ENCODE data around the gene CCDC13.

The CCDC13 gene

DNA sequence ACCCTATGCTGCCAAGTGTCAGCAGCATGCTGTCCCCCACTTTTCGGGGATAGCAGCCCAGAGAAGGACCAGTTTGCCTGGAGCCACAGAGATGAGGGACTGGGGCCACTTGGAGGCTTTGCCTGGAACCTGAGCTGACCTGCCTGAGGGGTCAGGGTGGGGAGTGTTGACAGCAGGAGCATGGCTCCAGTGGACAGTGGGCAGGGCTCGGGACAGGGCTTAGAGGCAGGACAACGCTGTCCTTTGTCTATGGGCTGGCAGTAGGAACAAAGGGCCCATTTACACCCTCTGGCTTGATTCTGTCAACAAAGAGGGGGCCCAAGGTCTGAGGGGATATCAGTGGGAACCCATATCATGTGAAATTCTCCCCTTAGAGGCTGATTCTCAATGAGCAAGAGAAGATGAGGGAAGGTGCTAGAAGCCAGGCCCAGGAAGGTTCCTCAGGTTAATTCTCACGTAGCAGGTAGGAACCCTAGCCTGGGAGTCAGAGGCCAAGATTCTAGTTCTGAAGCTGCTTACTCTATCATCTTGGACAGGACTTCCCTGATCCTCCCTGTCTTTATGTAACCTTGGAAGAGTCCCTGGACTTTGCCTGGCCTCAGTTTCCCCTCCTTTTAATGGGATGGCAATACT lies 40.7 kb downstream of the CCDC13 start:
- WGBS, result 66% methylated on average over 4 of the region's 4 CpGs
- H3K27me3 ChIP-seq (ENCODE audit: insufficient read depth, low read length), result 0 out of 2 replicates have a peak, but pooled peaks cover 2% of the 10 kb centered on the region
- no peak overlapping the region for H3K4me3 ChIP-seq (ENCODE audit: low read length)
- H3K36me3 ChIP-seq (ENCODE audit: insufficient read depth, low read length), result no peaks in the 10 kb centered on the region
- peaks cover 25% of the 10 kb centered on the region for H3K4me1 ChIP-seq (ENCODE audit: insufficient read depth, low read length)
- H3K9ac ChIP-seq (ENCODE audit: low read depth, low read length), result no peak overlapping the region
- H3K27ac ChIP-seq (ENCODE audit: low read depth, low read length), result no peak overlapping the region
- H3K9me3 ChIP-seq (ENCODE audit: insufficient read depth, low read depth, low read length), result no peaks in the 10 kb centered on the region

GRCh38 chr3:42731476-42732195 lies 41.4 kb downstream of the CCDC13 start:
- Histone ChIP-seq H3K27ac (ENCODE audit: low read depth, low read length) (no peak overlapping the region), H3K27me3 (ENCODE audit: insufficient read depth, low read length) (0 out of 2 replicates have a peak, but pooled peaks cover 2% of the 10 kb centered on the region), H3K4me3 (ENCODE audit: low read length) (no peak overlapping the region)

GRCh38 chr3:42730706-42731420 lies 42.2 kb downstream of the CCDC13 start:
- Histone ChIP-seq H3K27ac (ENCODE audit: low read depth, low read length) (no peak overlapping the region), H3K4me3 (ENCODE audit: low read length) (no peak overlapping the region), H3K9ac (ENCODE audit: low read depth, low read length) (no peak overlapping the region), H3K4me1 (ENCODE audit: insufficient read depth, low read length) (peaks cover 21% of the 10 kb centered on the region), H3K9me3 (ENCODE audit: insufficient read depth, low read depth, low read length) (no peaks in the 10 kb centered on the region), H3K36me3 (ENCODE audit: insufficient read depth, low read length) (no peaks in the 10 kb centered on the region), H3K27me3 (ENCODE audit: insufficient read depth, low read length) (0 out of 2 replicates have a peak, but pooled peaks cover 2% of the 10 kb centered on the region)
- WGBS, result 87% methylated on average over 3 of the region's 3 CpGs

More at GRCh38 chr3:42731476-42732195, 41.4 kb downstream of the CCDC13 start:
- H3K9ac ChIP-seq (ENCODE audit: low read depth, low read length), result no peak overlapping the region
- WGBS, result 89% methylated on average over 6 of the region's 6 CpGs
- no peaks in the 10 kb centered on the region for H3K9me3 ChIP-seq (ENCODE audit: insufficient read depth, low read depth, low read length)
- H3K36me3 ChIP-seq (ENCODE audit: insufficient read depth, low read length), result no peaks in the 10 kb centered on the region
- peaks cover 25% of the 10 kb centered on the region for H3K4me1 ChIP-seq (ENCODE audit: insufficient read depth, low read length)

DNA sequence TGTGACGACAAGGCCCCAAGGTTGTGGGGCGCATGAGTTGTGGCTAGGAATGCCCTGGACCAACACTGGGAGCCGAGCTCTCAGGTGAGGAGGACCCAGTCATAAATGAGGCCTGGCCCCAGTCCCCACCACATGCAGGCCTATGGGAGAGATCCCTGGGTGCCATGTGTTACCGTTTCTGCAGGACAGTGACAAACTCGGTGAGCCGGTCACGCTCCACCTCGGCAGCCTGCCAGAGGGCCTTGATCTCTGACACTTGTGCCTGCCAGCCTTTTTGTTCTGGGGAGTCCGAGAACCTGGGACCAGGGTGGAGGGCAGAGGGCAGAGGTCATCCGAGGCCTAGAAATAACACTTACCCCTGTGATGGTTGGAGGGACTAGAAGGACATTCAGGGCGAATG lies 42.8 kb downstream of the CCDC13 start:
- Histone ChIP-seq H3K4me3 (ENCODE audit: low read length) (no peak overlapping the region), H3K27me3 (ENCODE audit: insufficient read depth, low read length) (0 out of 2 replicates have a peak, but pooled peaks cover under 1% of the 10 kb centered on the region), H3K4me1 (ENCODE audit: insufficient read depth, low read length) (peaks cover 17% of the 10 kb centered on the region), H3K36me3 (ENCODE audit: insufficient read depth, low read length) (no peaks in the 10 kb centered on the region), H3K9me3 (ENCODE audit: insufficient read depth, low read depth, low read length) (no peaks in the 10 kb centered on the region), H3K9ac (ENCODE audit: low read depth, low read length) (no peak overlapping the region), H3K27ac (ENCODE audit: low read depth, low read length) (no peak overlapping the region)
- WGBS, result 85% methylated on average over 11 of the region's 11 CpGs

DNA sequence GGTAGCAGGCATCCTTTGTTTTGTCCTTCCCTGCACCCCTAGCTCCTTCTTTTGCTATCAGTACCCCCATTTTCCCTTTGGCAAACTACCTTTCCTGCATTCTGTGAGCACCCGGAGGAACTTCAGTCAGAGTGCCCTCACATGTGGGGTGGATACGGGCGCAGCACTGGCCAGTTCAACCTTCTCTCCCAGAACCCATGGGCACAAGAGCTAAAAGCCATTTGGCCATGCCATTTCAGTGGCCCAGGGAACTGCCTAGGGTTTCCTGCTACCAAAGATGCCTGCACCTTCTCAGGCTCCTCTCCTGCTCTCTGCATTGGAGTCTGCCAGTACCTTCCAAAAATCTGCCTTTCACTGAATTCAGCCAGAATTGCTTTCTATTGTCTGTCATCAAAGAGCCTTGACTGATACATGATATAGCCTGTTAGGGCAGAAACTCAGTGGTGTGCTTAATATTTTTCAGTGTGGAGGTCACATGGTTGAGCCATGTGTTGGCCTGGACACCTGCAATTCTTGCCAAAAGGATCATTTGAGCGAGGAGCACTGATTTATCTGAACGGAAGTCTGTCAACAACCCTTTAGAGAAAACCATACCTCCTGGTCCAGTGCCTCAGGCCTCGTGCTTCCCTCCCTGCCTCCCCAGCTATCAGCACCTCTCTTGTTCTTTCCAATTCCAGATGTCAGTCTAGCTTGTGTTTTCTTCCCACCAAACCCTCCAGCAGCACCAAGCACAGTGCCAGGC lies 43.5 kb downstream of the CCDC13 start:
- Histone ChIP-seq H3K9me3 (ENCODE audit: insufficient read depth, low read depth, low read length) (no peaks in the 10 kb centered on the region), H3K4me3 (ENCODE audit: low read length) (no peak overlapping the region), H3K27me3 (ENCODE audit: insufficient read depth, low read length) (no peaks in the 10 kb centered on the region), H3K27ac (ENCODE audit: low read depth, low read length) (no peak overlapping the region), H3K4me1 (ENCODE audit: insufficient read depth, low read length) (peaks cover 17% of the 10 kb centered on the region), H3K36me3 (ENCODE audit: insufficient read depth, low read length) (no peaks in the 10 kb centered on the region), H3K9ac (ENCODE audit: low read depth, low read length) (no peak overlapping the region)
- 91% methylated on average over 6 of the region's 6 CpGs for WGBS

DNA sequence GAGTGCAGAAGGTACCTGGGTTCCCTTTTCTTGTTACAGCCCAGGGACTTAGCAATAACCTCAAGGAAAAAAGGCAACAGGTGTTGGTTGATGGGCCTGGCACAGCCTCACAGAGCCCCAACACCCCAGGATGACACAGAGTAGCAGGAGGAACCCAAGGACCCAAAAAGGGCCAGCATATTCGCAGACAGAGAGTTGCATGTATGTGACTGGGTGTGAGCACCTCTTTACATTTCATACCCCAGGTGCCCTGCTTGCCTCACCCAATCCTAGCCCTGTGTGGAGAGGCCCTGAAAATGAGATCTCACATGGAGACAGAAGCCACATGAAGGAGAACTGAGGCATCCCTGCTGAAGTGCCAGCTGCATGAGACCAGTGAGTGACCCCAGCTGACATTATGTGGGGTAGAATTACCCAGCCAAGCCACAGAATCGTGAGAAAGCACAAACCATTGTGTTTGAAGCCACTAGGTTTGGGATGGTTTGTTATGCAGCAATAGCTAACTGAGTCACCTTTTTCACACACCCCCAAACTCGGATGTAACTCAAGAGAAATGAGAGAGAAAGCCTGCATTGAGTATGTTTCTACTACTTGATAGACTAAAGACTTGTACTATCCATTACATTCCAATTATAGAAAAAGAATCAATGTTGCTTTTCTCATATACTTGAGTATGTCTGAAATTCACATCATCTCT lies 44.2 kb downstream of the CCDC13 start:
- no peaks in the 10 kb centered on the region for H3K9me3 ChIP-seq (ENCODE audit: insufficient read depth, low read depth, low read length)
- H3K27ac ChIP-seq (ENCODE audit: low read depth, low read length), result no peak overlapping the region
- peaks cover 13% of the 10 kb centered on the region for H3K4me1 ChIP-seq (ENCODE audit: insufficient read depth, low read length)
- H3K27me3 ChIP-seq (ENCODE audit: insufficient read depth, low read length), result no peaks in the 10 kb centered on the region
- 83% methylated on average over 2 of the region's 3 CpGs for WGBS
- no peak overlapping the region for H3K4me3 ChIP-seq (ENCODE audit: low read length)
- no peak overlapping the region for H3K9ac ChIP-seq (ENCODE audit: low read depth, low read length)
- no peaks in the 10 kb centered on the region for H3K36me3 ChIP-seq (ENCODE audit: insufficient read depth, low read length)

GRCh38 chr3:42728056-42728455 lies 45.0 kb downstream of the CCDC13 start:
- H3K27ac ChIP-seq (ENCODE audit: low read depth, low read length), result no peak overlapping the region
- no peaks in the 10 kb centered on the region for H3K9me3 ChIP-seq (ENCODE audit: insufficient read depth, low read depth, low read length)
- 58% methylated on average over 3 of the region's 3 CpGs for WGBS
- no peak overlapping the region for H3K4me3 ChIP-seq (ENCODE audit: low read length)
- no peaks in the 10 kb centered on the region for H3K27me3 ChIP-seq (ENCODE audit: insufficient read depth, low read length)
- H3K4me1 ChIP-seq (ENCODE audit: insufficient read depth, low read length), result peaks cover 5% of the 10 kb centered on the region; the same call in 1 of the 2 replicates
- H3K36me3 ChIP-seq (ENCODE audit: insufficient read depth, low read length), result no peaks in the 10 kb centered on the region
- no peak overlapping the region for H3K9ac ChIP-seq (ENCODE audit: low read depth, low read length)

GRCh38 chr3:42725454-42725853 lies 47.6 kb downstream of the CCDC13 start:
- Histone ChIP-seq H3K36me3 (ENCODE audit: insufficient read depth, low read length) (no peaks in the 10 kb centered on the region), H3K9me3 (ENCODE audit: insufficient read depth, low read depth, low read length) (no peaks in the 10 kb centered on the region), H3K4me3 (ENCODE audit: low read length) (no peak overlapping the region), H3K4me1 (ENCODE audit: insufficient read depth, low read length) (no peaks in the 10 kb centered on the region), H3K27me3 (ENCODE audit: insufficient read depth, low read length) (no peaks in the 10 kb centered on the region), H3K9ac (ENCODE audit: low read depth, low read length) (no peak overlapping the region), H3K27ac (ENCODE audit: low read depth, low read length) (no peak overlapping the region)
- 91% methylated on average over 2 of the region's 2 CpGs for WGBS

- no CpG with 5 or more reads among the region's 2 CpGs for WGBS
- Histone ChIP-seq H3K4me3 (ENCODE audit: low read length) (no peak overlapping the region), H3K9me3 (ENCODE audit: insufficient read depth, low read depth, low read length) (no peaks in the 10 kb centered on the region), H3K27me3 (ENCODE audit: insufficient read depth, low read length) (no peaks in the 10 kb centered on the region), H3K36me3 (ENCODE audit: insufficient read depth, low read length) (no peaks in the 10 kb centered on the region), H3K27ac (ENCODE audit: low read depth, low read length) (no peak overlapping the region), H3K4me1 (ENCODE audit: insufficient read depth, low read length) (no peaks in the 10 kb centered on the region), H3K9ac (ENCODE audit: low read depth, low read length) (no peak overlapping the region)
Measured at GRCh38 chr3:42723219-42723618, 49.8 kb downstream of the CCDC13 start.

Data from HUES64 (cell line).